HCT116 (cell line): ENCODE data around the gene TXNDC11. TPM values are rescaled to one million over a fixed set of nuclear protein-coding genes. Genes with fewer than 3 reads are reported as not detected.

Source experiments
- ATAC-seq: fragments of 200-7000 bp; cut with Tn5 transposase; 2 replicates; pipeline ENCODE4 v1.9.1; 2020; ENCODE audit warnings: mild to moderate bottlenecking, moderate library complexity
- BruUV-seq: library from RNA; stranded (reverse); fragments of 400-500 nt; replicated peaks from 2 replicates; lab custom pipeline; 2021; lab: Mats Ljungman, UMichigan
- CTCF ChIA-PET: fragments of 300-600 bp; sonication (Branson Sonifier 250); formaldehyde crosslinking; loops from one replicate; lab custom pipeline; 2021; ENCODE audit warnings: antibody characterized with exemption; lab: Charles Lee
- POLR2A ChIA-PET: fragments of 300-600, 350-600 bp; sonication (Branson Sonifier 250); formaldehyde crosslinking; loops from one replicate; lab custom pipeline; 2021; ENCODE audit warnings: antibody characterized with exemption; lab: Charles Lee
- RAD21 ChIA-PET, 2 experiments: fragments of 300-600 bp; sonication (Branson Sonifier 250); formaldehyde crosslinking; loops; one replicate each; lab custom pipeline; 2023; ENCODE audit warnings: low total read pairs in 2 of 2; ENCODE audit not compliant: uncharacterized antibody in 2 of 2, unreplicated experiment in 2 of 2, low non-redundant PET in 1 of 2; lab: Charles Lee
- DNase-seq: peaks from one replicate; pipeline ENCODE4 v3.0.0-alpha.2; 2010; ENCODE audit warnings: low read depth, low spot score
- H2AFZ ChIP-seq: fragments of 200-600 bp; shearing (Covaris generic), sonication (generic); 2 replicates; pipeline ENCODE4 v1.6.1; 2017; ENCODE audit warnings: low read depth, mixed run types, mixed read lengths, antibody characterized with exemption, low read length; ENCODE audit not compliant: poor library complexity, severe bottlenecking
- H3K27ac ChIP-seq: 2 replicates; pipeline ENCODE4 v1.5.1; 2012; ENCODE audit warnings: low read depth, low read length
- H3K27me3 ChIP-seq: fragments of 200-600 bp; sonication (generic); 2 replicates; pipeline ENCODE4 v1.6.1; 2016; ENCODE audit warnings: mixed run types, low read length, mixed read lengths; ENCODE audit not compliant: insufficient read depth
- H3K36me3 ChIP-seq, 2 experiments: fragments of 200-500 bp in 1 of 2; fragments of 200-600 bp in 1 of 2; sonication (Bioruptor generic) in 1 of 2; sonication (generic) in 1 of 2; 2 replicates each; pipeline versions ENCODE4 v1.5.1 to v1.6.1; 2014 to 2016; ENCODE audit warnings: low read length in 2 of 2, inconsistent platforms in 1 of 2, mixed read lengths in 1 of 2, mixed run types in 1 of 2; ENCODE audit not compliant: insufficient read depth in 2 of 2, control insufficient read depth in 1 of 2
- H3K4me1 ChIP-seq, 2 experiments: fragments of 200-600 bp in 1 of 2; sonication (generic) in 1 of 2; 2 replicates each; pipeline versions ENCODE4 v1.5.1 to v1.6.1; 2012 to 2017; ENCODE audit warnings: low read length in 2 of 2, inconsistent platforms in 1 of 2, mild to moderate bottlenecking in 1 of 2, mixed read lengths in 1 of 2, mixed run types in 1 of 2, moderate library complexity in 1 of 2; ENCODE audit not compliant: insufficient read depth in 2 of 2, control insufficient read depth in 1 of 2
- H3K4me2 ChIP-seq: fragments of 200-600 bp; sonication (generic); 2 replicates; pipeline ENCODE4 v1.6.1; 2017; ENCODE audit warnings: mixed run types, low read length, mixed read lengths
- H3K4me3 ChIP-seq, 2 experiments: fragments of 200-600 bp in 1 of 2; sonication (generic) in 1 of 2; replicated peaks in 1 of 2; 2 replicates each; pipeline ENCODE4 v1.5.1; 2011 to 2016; ENCODE audit warnings: low read length in 2 of 2, control low read depth in 1 of 2, low read depth in 1 of 2, mild to moderate bottlenecking in 1 of 2, mixed read lengths in 1 of 2, mixed run types in 1 of 2
- H3K79me2 ChIP-seq: fragments of 200-600 bp; sonication (generic); 2 replicates; pipeline ENCODE4 v1.6.1; 2017; ENCODE audit warnings: mild to moderate bottlenecking, mixed run types, low read length, moderate library complexity, mixed read lengths; ENCODE audit not compliant: insufficient read depth
- H3K9ac ChIP-seq: fragments of 200-600 bp; sonication (generic); 2 replicates; pipeline ENCODE4 v1.6.1; 2016; ENCODE audit warnings: low read length, mixed read lengths
- H3K9me2 ChIP-seq: fragments of 200-600 bp; sonication (generic), shearing (Covaris generic); 2 replicates; pipeline ENCODE4 v1.6.1; 2017; ENCODE audit warnings: mixed run types, mild to moderate bottlenecking, moderate library complexity; ENCODE audit not compliant: insufficient read depth
- H3K9me3 ChIP-seq, 2 experiments: fragments of 200-500 bp in 1 of 2; fragments of 200-600 bp in 1 of 2; sonication (Bioruptor generic) in 1 of 2; sonication (generic) in 1 of 2; 2 replicates each; pipeline ENCODE4 v1.6.1; 2014 to 2017; ENCODE audit warnings: low read length in 2 of 2, mixed read lengths in 2 of 2, inconsistent platforms in 1 of 2, low read depth in 1 of 2, mild to moderate bottlenecking in 1 of 2, mixed run types in 1 of 2, moderate library complexity in 1 of 2; ENCODE audit not compliant: control insufficient read depth in 1 of 2, insufficient read depth in 1 of 2
- H4K20me1 ChIP-seq: fragments of 200-600 bp; sonication (generic), shearing (Covaris generic); 2 replicates; pipeline ENCODE4 v1.6.1; 2017; ENCODE audit warnings: mixed run types, mild to moderate bottlenecking, moderate library complexity; ENCODE audit not compliant: insufficient read depth
- EGR1 ChIP-seq: IDR thresholded peaks from 2 replicates; pipeline ENCODE4 v1.6.1; 2012; ENCODE audit warnings: low read depth
- JUND ChIP-seq: IDR thresholded peaks from 2 replicates; pipeline ENCODE4 v1.6.1; 2012
- POLR2A ChIP-seq: IDR thresholded peaks from 2 replicates; pipeline ENCODE4 v1.7.0; 2011; ENCODE audit warnings: borderline replicate concordance; ENCODE audit not compliant: insufficient read depth, insufficient read length; ENCODE audit errors: extremely low read depth
- TCF7L2 ChIP-seq: IDR thresholded peaks from 2 replicates; pipeline ENCODE4 v1.7.0; 2011; ENCODE audit warnings: borderline replicate concordance, inconsistent platforms; ENCODE audit not compliant: insufficient read depth, insufficient read length; ENCODE audit errors: extremely low read depth
- YY1 ChIP-seq: IDR thresholded peaks from 2 replicates; pipeline ENCODE4 v1.6.1; 2011; ENCODE audit warnings: low read length, low read depth, moderate library complexity, mild to moderate bottlenecking; ENCODE audit not compliant: insufficient replicate concordance; ENCODE audit errors: extremely low read depth
- intact Hi-C: fragments of 100-400 bp; cut with micrococcal nuclease; formaldehyde crosslinking; loops from 2 replicates; pipeline ENCODE4 v1.10.0; 2022
- total RNA-seq: library from RNA; stranded (reverse); gene quantifications from one replicate; pipeline ENCODE4 v1.2.1, GENCODE V29; 2021; ENCODE audit not compliant: unreplicated experiment
- TF ChIP-seq, protein P1 (sequence below): IDR thresholded peaks from 2 replicates; pipeline ENCODE4 v1.6.1; 2011; ENCODE audit warnings: mild to moderate bottlenecking, low read length, moderate library complexity; ENCODE audit not compliant: insufficient replicate concordance; ENCODE audit errors: extremely low read depth

The TXNDC11 gene
- total RNA-seq, 1 experiment from 2014 or later = 26.8 TPM

DNA sequence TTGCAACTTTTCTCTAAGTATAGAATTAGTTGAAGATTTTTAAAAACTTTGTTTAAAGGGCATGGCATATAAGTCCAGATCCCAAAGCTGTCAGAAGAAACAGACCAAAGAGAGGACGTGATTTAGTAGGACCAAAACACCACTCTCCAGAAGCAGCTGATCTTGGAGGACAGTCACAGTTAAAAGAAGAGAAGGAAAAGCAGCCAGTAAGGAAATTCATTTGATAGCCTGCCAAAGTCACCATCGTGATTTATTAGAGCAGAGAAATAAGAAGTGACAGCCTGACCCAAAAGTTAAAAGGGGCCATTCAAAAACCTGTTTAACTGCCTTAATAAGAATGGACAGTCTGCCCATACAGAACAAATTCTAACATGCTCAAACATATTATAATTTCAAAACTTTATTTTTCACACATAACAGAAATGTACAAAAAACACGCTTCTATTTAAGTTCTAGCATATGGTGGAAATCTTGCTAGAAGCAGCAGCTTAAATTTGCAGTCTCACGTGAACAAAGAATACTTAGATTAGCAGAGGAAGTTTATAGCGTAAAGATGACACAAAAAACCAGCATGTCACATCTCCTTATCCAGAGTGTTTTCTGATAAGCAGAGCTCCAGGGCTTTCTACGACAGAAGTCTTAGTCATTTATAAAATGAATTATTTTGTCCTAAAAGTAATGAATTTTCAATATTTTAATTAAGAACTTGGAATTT is 37.2 kb downstream of the TXNDC11 start:
- no peak overlapping the region for H3K4me3 ChIP-seq
- H3K79me2 ChIP-seq = peaks cover 8% of the 10 kb centered on the region; the same call in 1 of the 2 replicates
- POLR2A ChIA-PET = no interaction called here
- H3K4me1 ChIP-seq = no peaks in the 10 kb centered on the region
- H3K27ac ChIP-seq = no peak overlapping the region
- DNase-seq = no peak
- RAD21 ChIA-PET = no interaction called here
- no peak overlapping the region for H3K4me2 ChIP-seq
- no peak for ATAC-seq
- no peak overlapping the region for H2AFZ ChIP-seq
- no peaks in the 10 kb centered on the region for H4K20me1 ChIP-seq
- peaks cover 0 to 3% of the 10 kb centered on the region in 2 experiments; a peak in 1 of 4 replicates for H3K36me3 ChIP-seq
- TF ChIP-seq POLR2A (no peak), JUND (no peak), EGR1 (no peak), TCF7L2 (no peak), YY1 (no peak)
- TF ChIP-seq, protein P1, sequence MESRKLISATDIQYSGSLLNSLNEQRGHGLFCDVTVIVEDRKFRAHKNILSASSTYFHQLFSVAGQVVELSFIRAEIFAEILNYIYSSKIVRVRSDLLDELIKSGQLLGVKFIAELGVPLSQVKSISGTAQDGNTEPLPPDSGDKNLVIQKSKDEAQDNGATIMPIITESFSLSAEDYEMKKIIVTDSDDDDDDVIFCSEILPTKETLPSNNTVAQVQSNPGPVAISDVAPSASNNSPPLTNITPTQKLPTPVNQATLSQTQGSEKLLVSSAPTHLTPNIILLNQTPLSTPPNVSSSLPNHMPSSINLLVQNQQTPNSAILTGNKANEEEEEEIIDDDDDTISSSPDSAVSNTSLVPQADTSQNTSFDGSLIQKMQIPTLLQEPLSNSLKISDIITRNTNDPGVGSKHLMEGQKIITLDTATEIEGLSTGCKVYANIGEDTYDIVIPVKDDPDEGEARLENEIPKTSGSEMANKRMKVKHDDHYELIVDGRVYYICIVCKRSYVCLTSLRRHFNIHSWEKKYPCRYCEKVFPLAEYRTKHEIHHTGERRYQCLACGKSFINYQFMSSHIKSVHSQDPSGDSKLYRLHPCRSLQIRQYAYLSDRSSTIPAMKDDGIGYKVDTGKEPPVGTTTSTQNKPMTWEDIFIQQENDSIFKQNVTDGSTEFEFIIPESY = no peak
- no peaks in the 10 kb centered on the region for H3K9me2 ChIP-seq
- H3K27me3 ChIP-seq = no peaks in the 10 kb centered on the region
- H3K9me3 ChIP-seq = no peaks in the 10 kb centered on the region
- H3K9ac ChIP-seq = no peak overlapping the region
- no TSS peak for BruUV-seq
- intact Hi-C loops = no loop called here
- CTCF ChIA-PET = no interaction called here
